H1 (cell line): Measurements from ENCODE around the gene HSD11B1L. TPM values are rescaled to one million over a fixed set of nuclear protein-coding genes. Genes with fewer than 3 reads are reported as not detected.

Experiments
- CHD2 ChIP-seq: IDR thresholded peaks from 2 replicates; pipeline ENCODE4 v1.6.1; 2012; ENCODE audit warnings: low read length, improper control_type of control experiment
- CTBP2 ChIP-seq: IDR thresholded peaks from 2 replicates; pipeline ENCODE4 v1.7.0; 2011; ENCODE audit warnings: borderline replicate concordance, mild to moderate bottlenecking, moderate library complexity, mixed read lengths, low read length; ENCODE audit not compliant: insufficient read depth, insufficient read length
- PHF8 ChIP-seq: fragments of 200-600 bp; sonication (generic); conservative IDR thresholded peaks from 2 replicates; pipeline ENCODE4 v1.7.1; 2012; ENCODE audit warnings: low read depth, mild to moderate bottlenecking, inconsistent platforms, low read length, moderate library complexity
- RAD21 ChIP-seq, 2 experiments: IDR thresholded peaks in 1 of 2; conservative IDR thresholded peaks in 1 of 2; 2 replicates each; pipeline ENCODE4 v1.6.1; 2011; ENCODE audit warnings: low read depth in 2 of 2, low read length in 2 of 2, improper control_type of control experiment in 1 of 2, inconsistent platforms in 1 of 2, mild to moderate bottlenecking in 1 of 2, moderate library complexity in 1 of 2
- polyA plus RNA-seq, 7 experiments: library from polyadenylated mRNA; depleted of rRNA in 3 of 7; stranded (reverse) in 5 of 7; unstranded in 2 of 7; fragments of >200 nt in 5 of 7; fragments of 200-250 nt in 2 of 7; gene quantifications; 1 replicate in 5 of 7; 2 replicates in 1 of 7; 4 replicates in 1 of 7; pipeline versions ENCODE4 v1.2.1 to v1.2.3, GENCODE V29; 2011 to 2013; ENCODE audit warnings: missing spikeins in 2 of 7, mixed read lengths in 2 of 7
- total RNA-seq: library from RNA; stranded (reverse); fragmentation: NEBNext Ultra II Directional; extraction: Animal tissue kit (Norgen Biotek cat#: 25700); gene quantifications from 2 replicates; pipeline ENCODE4 v1.2.1, GENCODE V29; 2021

Gene HSD11B1L
- total and polyA plus RNA-seq, 2 of the 8 experiments (the other 6 are each of a cell fraction or from before 2014, with no cell fraction given) = 8.2 to 20.6 TPM

GRCh38 chr19:5645409-5645808, 35.4 kb upstream of the HSD11B1L start (continued):
- TF ChIP-seq CHD2 (no peak), RAD21 (IDR thresholded peaks at IDR 0.05 in 1 of 2, conservative IDR thresholded peaks at IDR 0.05 in 1 of 2; ENCODE audit: low read depth in 2 of 2, low read length in 2 of 2) (no peak), CTBP2 (no peak), PHF8 (no peak)
